Heart left ventricle (tissue), 13 donors: ENCODE measurements around the gene ACD.

ENCODE experiments used
- POLR2A ChIP-seq, 2 donors: fragments of 450-650 bp; IDR thresholded peaks; one replicate each; pipeline ENCODE4 v1.6.1; 2017; ENCODE audit warnings: antibody characterized with exemption in 2 of 2, mild to moderate bottlenecking in 2 of 2, moderate library complexity in 2 of 2
- TF ChIP-seq, protein P1 (sequence below), 12 donors: fragments of 200-600 bp; sonication (generic) in 4 of 12; IDR thresholded peaks; one replicate each; pipeline versions ENCODE4 v1.5.0 to v1.8.0; 2018 to 2022; ENCODE audit warnings: antibody characterized with exemption in 12 of 12, mild to moderate bottlenecking in 5 of 12
- donor health status: ischemic (EF 13 %, LVEDD 7.1; RV severe dilation, severe dysfunction).
- donor health status: DM: no; HTN: yes; CAD: no.
- donor health status: DM: no; HTN: no; CAD: no.
- donor health status: ischemic (EF 25% LVEDD 6.9; RV normal size, moderate dysfunction).
- donor health status: ischemic (EF 25% LVEDD 5.7; RV mildly dilated, moderate dysfunction).
- donor health status: ischemic (EF 35%, LVEDD 5.7; RV mildly dilated, moderate dysfunction).
- donor health status: nonischemic (EF 11% LVEDD 7.7; RV severe dilation, severe dysfunction).
- donor health status: DM: yes; HTN: yes; CAD: no.
- donor health status: PGD.
- donor health status: ischemic (EF 29% LVEDD 5.4; RV normal size, mild dysfunction).
- donor health status: nonischemic (EF 23%, LVEDD 6.1; RV moderate dilation, normal function).

DNA sequence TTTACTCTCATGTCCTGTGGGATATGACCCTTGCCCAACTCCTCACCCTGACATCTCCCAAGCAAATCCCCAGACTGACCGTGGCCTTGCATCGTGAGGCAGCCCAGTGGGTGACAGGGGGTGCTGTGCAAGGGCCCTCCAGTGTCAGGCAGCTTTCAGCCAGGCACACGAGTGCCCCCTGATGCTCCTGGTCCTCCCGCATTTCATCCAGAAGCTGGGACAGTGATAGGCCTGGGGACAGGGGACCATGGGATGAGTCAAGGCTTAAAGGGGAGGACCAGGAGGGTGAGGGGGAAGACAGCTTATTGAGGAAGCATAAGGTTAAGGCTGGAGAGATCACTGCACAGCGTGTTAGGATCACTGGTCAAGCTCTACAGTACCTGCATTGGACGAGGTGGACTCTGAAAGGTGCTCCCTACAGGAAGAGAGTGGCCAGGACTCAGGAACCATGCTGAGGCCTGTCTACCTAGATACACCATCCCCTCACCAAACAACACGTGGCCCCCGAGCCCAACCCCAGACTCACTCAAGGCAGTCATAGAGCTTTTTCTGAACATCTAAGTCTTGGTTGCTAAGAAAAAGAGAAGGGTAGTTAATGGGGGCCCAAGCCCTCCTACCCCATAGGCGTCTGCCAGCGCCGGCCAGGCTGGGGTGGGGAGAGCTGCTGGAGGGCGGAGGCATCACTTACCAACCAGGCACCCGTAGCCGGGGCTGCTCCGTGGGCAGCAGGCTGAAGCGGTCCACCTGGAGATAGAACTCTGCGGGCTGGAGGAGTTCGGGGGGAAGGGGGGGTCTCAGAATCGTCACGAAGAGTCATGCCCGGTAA is 998 bp downstream of the ACD start:
- TF ChIP-seq, protein P1, sequence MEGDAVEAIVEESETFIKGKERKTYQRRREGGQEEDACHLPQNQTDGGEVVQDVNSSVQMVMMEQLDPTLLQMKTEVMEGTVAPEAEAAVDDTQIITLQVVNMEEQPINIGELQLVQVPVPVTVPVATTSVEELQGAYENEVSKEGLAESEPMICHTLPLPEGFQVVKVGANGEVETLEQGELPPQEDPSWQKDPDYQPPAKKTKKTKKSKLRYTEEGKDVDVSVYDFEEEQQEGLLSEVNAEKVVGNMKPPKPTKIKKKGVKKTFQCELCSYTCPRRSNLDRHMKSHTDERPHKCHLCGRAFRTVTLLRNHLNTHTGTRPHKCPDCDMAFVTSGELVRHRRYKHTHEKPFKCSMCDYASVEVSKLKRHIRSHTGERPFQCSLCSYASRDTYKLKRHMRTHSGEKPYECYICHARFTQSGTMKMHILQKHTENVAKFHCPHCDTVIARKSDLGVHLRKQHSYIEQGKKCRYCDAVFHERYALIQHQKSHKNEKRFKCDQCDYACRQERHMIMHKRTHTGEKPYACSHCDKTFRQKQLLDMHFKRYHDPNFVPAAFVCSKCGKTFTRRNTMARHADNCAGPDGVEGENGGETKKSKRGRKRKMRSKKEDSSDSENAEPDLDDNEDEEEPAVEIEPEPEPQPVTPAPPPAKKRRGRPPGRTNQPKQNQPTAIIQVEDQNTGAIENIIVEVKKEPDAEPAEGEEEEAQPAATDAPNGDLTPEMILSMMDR (IDR thresholded peaks at IDR 0.05): no peak
- no peak for TF ChIP-seq POLR2A (IDR thresholded peaks at IDR 0.05)
